ENCODE results near the gene M1AP. TPM values are rescaled to one million over a fixed set of nuclear protein-coding genes. Genes with fewer than 3 reads are reported as not detected.

The M1AP gene
- total and polyA plus RNA-seq, 2 of the 4 experiments (the other 2 are of a cell fraction) = 0.03 TPM; not detected in 1

- no peak overlapping the region for H2BK20ac ChIP-seq (ENCODE audit: low read depth, low read length)
- H2BK120ac ChIP-seq (ENCODE audit: low read depth, low read length) = no peak overlapping the region
- H3K4ac ChIP-seq (ENCODE audit: low read depth, low read length) = no peak overlapping the region
- ChIA-PET CTCF (no interaction called here), POLR2A (ENCODE audit: unreplicated experiment) (interaction anchor here (0.8 kb wide), 1 partner anchor 70 kb away, joined by 3 read pairs; no protein-coding TSS in a partner anchor)
- no TSS peak for BruUV-seq (replicated peaks)
- ATAC-seq (ENCODE audit: low read depth) (peak; percentile 1; the same call in 1 of the 2 replicates), DNase-seq (no peak)
- TF ChIP-seq RCOR1 (IDR thresholded peaks at IDR 0.05; ENCODE audit: insufficient replicate concordance, low read length) (no peak), NFE2L2 (IDR thresholded peaks at IDR 0.05; ENCODE audit: low read depth, low read length) (no peak), CHD1 (IDR thresholded peaks at IDR 0.05; ENCODE audit: low read depth, low read length) (no peak), BHLHE40 (IDR thresholded peaks at IDR 0.05; ENCODE audit: low read depth, low read length) (no peak), POLR2A (IDR thresholded peaks at IDR 0.05; ENCODE audit: low read depth, low read length) (no peak), RAD21 (IDR thresholded peaks at IDR 0.05; ENCODE audit: low read length) (no peak), RFX5 (IDR thresholded peaks at IDR 0.05; ENCODE audit: low read depth, low read length) (no peak), MAFK (IDR thresholded peaks at IDR 0.05; ENCODE audit: low read depth, low read length) (no peak), FOS (IDR thresholded peaks at IDR 0.05; ENCODE audit: low read depth, low read length) (no peak), MXI1 (IDR thresholded peaks at IDR 0.05; ENCODE audit: borderline replicate concordance, low read depth, low read length) (no peak), ELK1 (IDR thresholded peaks at IDR 0.05; ENCODE audit: borderline replicate concordance, low read depth, low read length) (no peak), MAZ (IDR thresholded peaks at IDR 0.05; ENCODE audit: borderline replicate concordance, low read depth, low read length) (no peak)
- TF ChIP-seq, protein P1, sequence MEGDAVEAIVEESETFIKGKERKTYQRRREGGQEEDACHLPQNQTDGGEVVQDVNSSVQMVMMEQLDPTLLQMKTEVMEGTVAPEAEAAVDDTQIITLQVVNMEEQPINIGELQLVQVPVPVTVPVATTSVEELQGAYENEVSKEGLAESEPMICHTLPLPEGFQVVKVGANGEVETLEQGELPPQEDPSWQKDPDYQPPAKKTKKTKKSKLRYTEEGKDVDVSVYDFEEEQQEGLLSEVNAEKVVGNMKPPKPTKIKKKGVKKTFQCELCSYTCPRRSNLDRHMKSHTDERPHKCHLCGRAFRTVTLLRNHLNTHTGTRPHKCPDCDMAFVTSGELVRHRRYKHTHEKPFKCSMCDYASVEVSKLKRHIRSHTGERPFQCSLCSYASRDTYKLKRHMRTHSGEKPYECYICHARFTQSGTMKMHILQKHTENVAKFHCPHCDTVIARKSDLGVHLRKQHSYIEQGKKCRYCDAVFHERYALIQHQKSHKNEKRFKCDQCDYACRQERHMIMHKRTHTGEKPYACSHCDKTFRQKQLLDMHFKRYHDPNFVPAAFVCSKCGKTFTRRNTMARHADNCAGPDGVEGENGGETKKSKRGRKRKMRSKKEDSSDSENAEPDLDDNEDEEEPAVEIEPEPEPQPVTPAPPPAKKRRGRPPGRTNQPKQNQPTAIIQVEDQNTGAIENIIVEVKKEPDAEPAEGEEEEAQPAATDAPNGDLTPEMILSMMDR (conservative IDR thresholded peaks at IDR 0.05; ENCODE audit: low read depth, low read length) = no peak
- intact Hi-C loops (cut with micrococcal nuclease) (no loop called here), dilution Hi-C loops (cut with HindIII; ENCODE audit: low sequenced_read_pairs, unreplicated experiment) (no loop called here), in situ Hi-C loops (cut with MboI; ENCODE audit: low sequenced_read_pairs) (no loop called here)
- peak overlapping the region; percentile 69 for H3K4me3 ChIP-seq (ENCODE audit: insufficient read depth, low read depth, low read length)
- no peak overlapping the region for H3K23ac ChIP-seq (ENCODE audit: low read depth, low read length)
- H3K56ac ChIP-seq (ENCODE audit: extremely low read depth, insufficient read depth, low read length) = no peak overlapping the region
- no peak overlapping the region for H2AK5ac ChIP-seq (ENCODE audit: low read depth, low read length)
- no peaks in the 10 kb centered on the region for H4K20me1 ChIP-seq (ENCODE audit: insufficient read depth, low read length)
- no peak overlapping the region for H3K9ac ChIP-seq (ENCODE audit: low read depth, low read length)
- 0 out of 4 replicates have a peak, but pooled peaks cover 0 to 5% of the 10 kb centered on the region in 2 experiments for H3K79me1 ChIP-seq (ENCODE audit: low read depth in 1 of 2, low read length in 2 of 2)
- H3K4me1 ChIP-seq (ENCODE audit: control insufficient read depth, insufficient read depth, low read length) = peaks cover 6% of the 10 kb centered on the region
- H4K5ac ChIP-seq (ENCODE audit: low read depth, low read length) = no peak overlapping the region
- no peak overlapping the region for H4K91ac ChIP-seq (ENCODE audit: insufficient read depth, low read depth, low read length)
- WGBS, 2 experiments (ENCODE audit: extremely low coverage in 2 of 2, insufficient read length in 1 of 2) = no CpG with 5 or more reads among the region's 15 CpGs
- no peak overlapping the region for H3K14ac ChIP-seq (replicated peaks; ENCODE audit: low read depth, low read length)
- H3K27me3 ChIP-seq (ENCODE audit: control insufficient read depth, insufficient read depth, low read length) = peaks cover 16% of the 10 kb centered on the region
- H3K18ac ChIP-seq (ENCODE audit: low read depth, low read length) = no peak overlapping the region
- no peak overlapping the region for H2BK5ac ChIP-seq (ENCODE audit: low read depth, low read length, poor library complexity, severe bottlenecking)
- H3K4me2 ChIP-seq (ENCODE audit: low read depth, low read length) = peak overlapping the region; percentile 85
- H2BK15ac ChIP-seq (ENCODE audit: low read depth, low read length) = no peak overlapping the region
- H3K27ac ChIP-seq (ENCODE audit: insufficient read depth, low read length) = no peak overlapping the region
- H2AFZ ChIP-seq (replicated peaks; ENCODE audit: low read length, poor library complexity) = peak overlapping the region; percentile 91
- H4K8ac ChIP-seq (ENCODE audit: low read depth in 2 of 2, low read length in 2 of 2) = peak overlapping the region; percentile 9 to 58; a peak in 1 of 4 replicates
- no peaks in the 10 kb centered on the region for H3K9me3 ChIP-seq (ENCODE audit: control insufficient read depth, insufficient read depth, low read length)
- no peaks in the 10 kb centered on the region for H3K36me3 ChIP-seq (ENCODE audit: control insufficient read depth, insufficient read depth, low read length)
- H2AK9ac ChIP-seq (replicated peaks; ENCODE audit: low read depth, low read length, poor library complexity) = no peak overlapping the region
- H3K9me1 ChIP-seq (ENCODE audit: insufficient read depth, low read length) = peaks cover 6% of the 10 kb centered on the region
Observed at GRCh38 chr2:74653589-74653984, 5.5 kb upstream of the M1AP start.
